HG03571 (cell line): ENCODE results near the gene ELFN2.
"Not testable (repeated sequence)": the region's sequence is repeated elsewhere in the genome, so short reads cannot be mapped to it uniquely, and the experiment has no call there.

Experiments
- ATAC-seq: cut with Tn5 transposase; IDR thresholded peaks from one replicate; pipeline ENCODE4 v1.9.1; 2021; ENCODE audit not compliant: unreplicated experiment

The ELFN2 gene

GRCh38 chr22:37427135-37427710 is at the start of gene ELFN2:
ELFN2 (minus strand) TSS chr22:37427479; CDS start chr22:37375534, 51,945 bp downstream.
- no peak for ATAC-seq

GRCh38 chr22:37476389-37477329 is 49.4 kb upstream of the ELFN2 start:
- ATAC-seq, result no peak

GRCh38 chr22:37474447-37475090 is 47.3 kb upstream of the ELFN2 start:
- ATAC-seq, result no peak

- ATAC-seq, result no peak
These were observed 46.2 kb upstream of the ELFN2 start for GRCh38 chr22:37473437-37473946.

GRCh38 chr22:37472418-37473006 is 45.2 kb upstream of the ELFN2 start:
- ATAC-seq, result no peak

- no peak for ATAC-seq
These were observed 44.6 kb upstream of the ELFN2 start for GRCh38 chr22:37471727-37472417.

GRCh38 chr22:37470087-37470445 is 42.8 kb upstream of the ELFN2 start:
- no peak for ATAC-seq

- no peak for ATAC-seq
These were observed 42.3 kb upstream of the ELFN2 start for GRCh38 chr22:37469416-37470086.

GRCh38 chr22:37468201-37468695 is 41.0 kb upstream of the ELFN2 start:
- ATAC-seq, result not testable (repeated sequence)

GRCh38 chr22:37467391-37467955 is 40.2 kb upstream of the ELFN2 start:
- no peak for ATAC-seq

GRCh38 chr22:37464181-37464580 is 36.9 kb upstream of the ELFN2 start:
- no peak for ATAC-seq

GRCh38 chr22:37462983-37463382 is 35.7 kb upstream of the ELFN2 start:
- ATAC-seq, result no peak

- no peak for ATAC-seq
These were observed 35.2 kb upstream of the ELFN2 start for GRCh38 chr22:37462436-37462835.

- ATAC-seq, result no peak
These were observed 34.7 kb upstream of the ELFN2 start for GRCh38 chr22:37461961-37462360.

- no peak for ATAC-seq
These were observed 33.4 kb upstream of the ELFN2 start for GRCh38 chr22:37460684-37461083.

GRCh38 chr22:37459206-37459605 is 31.9 kb upstream of the ELFN2 start:
- no peak for ATAC-seq

GRCh38 chr22:37457093-37457893 is 30.0 kb upstream of the ELFN2 start:
- no peak for ATAC-seq

- ATAC-seq, result no peak
These were observed 29.1 kb upstream of the ELFN2 start for GRCh38 chr22:37456346-37456745.

- no peak for ATAC-seq
These were observed 28.6 kb upstream of the ELFN2 start for GRCh38 chr22:37455896-37456295.
